ENCODE results near the gene CPEB2.

GRCh38 chr4:14961292-14961691 lies 41.0 kb upstream of the CPEB2 start:
- TF ChIP-seq CTCF (IDR thresholded peaks at IDR 0.05 in 4 of 5, conservative IDR thresholded peaks at IDR 0.05 in 1 of 5) (no peak), POLR2A (IDR thresholded peaks at IDR 0.05) (no peak)
